ENCODE data around the gene CYB5A.
A peak's percentile ranks its signal among the peaks of the same experiment; 100 is the strongest.

The CYB5A gene

GRCh38 chr18:74314759-74315463 is 23.1 kb upstream of the CYB5A start:
- H3K4me3 ChIP-seq (ENCODE audit: low read depth, low read length) = no peak overlapping the region
- TF ChIP-seq, protein P1, sequence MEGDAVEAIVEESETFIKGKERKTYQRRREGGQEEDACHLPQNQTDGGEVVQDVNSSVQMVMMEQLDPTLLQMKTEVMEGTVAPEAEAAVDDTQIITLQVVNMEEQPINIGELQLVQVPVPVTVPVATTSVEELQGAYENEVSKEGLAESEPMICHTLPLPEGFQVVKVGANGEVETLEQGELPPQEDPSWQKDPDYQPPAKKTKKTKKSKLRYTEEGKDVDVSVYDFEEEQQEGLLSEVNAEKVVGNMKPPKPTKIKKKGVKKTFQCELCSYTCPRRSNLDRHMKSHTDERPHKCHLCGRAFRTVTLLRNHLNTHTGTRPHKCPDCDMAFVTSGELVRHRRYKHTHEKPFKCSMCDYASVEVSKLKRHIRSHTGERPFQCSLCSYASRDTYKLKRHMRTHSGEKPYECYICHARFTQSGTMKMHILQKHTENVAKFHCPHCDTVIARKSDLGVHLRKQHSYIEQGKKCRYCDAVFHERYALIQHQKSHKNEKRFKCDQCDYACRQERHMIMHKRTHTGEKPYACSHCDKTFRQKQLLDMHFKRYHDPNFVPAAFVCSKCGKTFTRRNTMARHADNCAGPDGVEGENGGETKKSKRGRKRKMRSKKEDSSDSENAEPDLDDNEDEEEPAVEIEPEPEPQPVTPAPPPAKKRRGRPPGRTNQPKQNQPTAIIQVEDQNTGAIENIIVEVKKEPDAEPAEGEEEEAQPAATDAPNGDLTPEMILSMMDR (IDR thresholded peaks at IDR 0.05; ENCODE audit: low read depth, low read length) = no peak

GRCh38 chr18:74311000-74311399 is 19.2 kb upstream of the CYB5A start:
- H3K4me3 ChIP-seq (ENCODE audit: low read depth, low read length) = no peak overlapping the region
- TF ChIP-seq, protein P1 (IDR thresholded peaks at IDR 0.05; ENCODE audit: low read depth, low read length) = no peak

DNA sequence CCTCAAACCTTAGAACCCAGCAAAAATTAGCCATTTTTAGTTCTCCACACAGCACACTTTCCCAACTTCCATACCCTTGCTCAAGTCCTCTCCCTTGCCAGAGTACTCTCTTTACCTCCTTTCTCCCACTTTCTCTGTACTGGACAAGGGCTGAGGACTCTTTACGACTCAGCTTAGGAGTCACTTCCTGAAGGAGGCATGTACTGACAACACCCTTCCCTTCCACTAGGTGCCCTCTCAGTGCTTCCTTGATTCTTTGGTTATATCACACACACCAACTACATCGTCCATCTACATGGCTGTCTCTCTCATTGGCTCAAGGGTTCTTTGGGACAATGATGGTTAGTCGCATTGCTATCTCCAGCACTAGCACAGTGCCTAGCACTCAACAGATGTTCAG is 18.6 kb upstream of the CYB5A start:
- H3K4me3 ChIP-seq (ENCODE audit: low read depth, low read length) = no peak overlapping the region
- TF ChIP-seq, protein P1 (IDR thresholded peaks at IDR 0.05; ENCODE audit: low read depth, low read length) = peak; percentile 49

- TF ChIP-seq, protein P1 (IDR thresholded peaks at IDR 0.05; ENCODE audit: low read depth, low read length) = no peak
- no peak overlapping the region for H3K4me3 ChIP-seq (ENCODE audit: low read depth, low read length)
Measured at GRCh38 chr18:74303936-74304335, 12.2 kb upstream of the CYB5A start.

GRCh38 chr18:74303306-74303705 is 11.5 kb upstream of the CYB5A start:
- TF ChIP-seq, protein P1 (IDR thresholded peaks at IDR 0.05; ENCODE audit: low read depth, low read length) = no peak

DNA sequence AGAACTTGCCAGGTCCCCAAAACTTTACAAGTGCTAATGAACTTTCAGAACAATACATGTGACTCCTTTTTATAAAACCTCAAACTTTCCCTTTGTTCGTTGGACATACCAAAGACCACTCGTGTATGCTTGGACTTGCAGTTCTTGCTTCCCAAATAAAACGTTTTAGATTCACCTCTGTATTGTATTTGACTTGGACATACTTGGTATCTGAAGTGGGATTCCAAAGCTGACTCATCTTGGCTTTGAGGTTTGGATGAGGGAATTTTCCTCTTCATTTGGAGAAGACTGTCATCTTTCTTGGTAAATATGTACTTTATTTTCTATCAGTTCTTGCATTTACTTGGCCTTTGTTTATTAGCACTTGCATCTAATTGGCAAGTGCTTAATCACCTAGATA is 8.0 kb upstream of the CYB5A start:
- no peak overlapping the region for H3K4me3 ChIP-seq (ENCODE audit: low read depth, low read length)
- TF ChIP-seq, protein P1 (IDR thresholded peaks at IDR 0.05; ENCODE audit: low read depth, low read length) = no peak

More at GRCh38 chr18:74303306-74303705, 11.5 kb upstream of the CYB5A start:
- no peak overlapping the region for H3K4me3 ChIP-seq (ENCODE audit: low read depth, low read length)

GRCh38 chr18:74299162-74299561 is 7.4 kb upstream of the CYB5A start:
- TF ChIP-seq, protein P1 (IDR thresholded peaks at IDR 0.05; ENCODE audit: low read depth, low read length) = no peak
- H3K4me3 ChIP-seq (ENCODE audit: low read depth, low read length) = no peak overlapping the region
